AML-193 (cell line): ENCODE results near the gene SEC22A.

ENCODE experiments used
- DNase-seq, 2 experiments: peaks; one replicate each; lab custom pipeline; 2025; lab: John Stamatoyannopoulos, UW

Gene SEC22A

DNA sequence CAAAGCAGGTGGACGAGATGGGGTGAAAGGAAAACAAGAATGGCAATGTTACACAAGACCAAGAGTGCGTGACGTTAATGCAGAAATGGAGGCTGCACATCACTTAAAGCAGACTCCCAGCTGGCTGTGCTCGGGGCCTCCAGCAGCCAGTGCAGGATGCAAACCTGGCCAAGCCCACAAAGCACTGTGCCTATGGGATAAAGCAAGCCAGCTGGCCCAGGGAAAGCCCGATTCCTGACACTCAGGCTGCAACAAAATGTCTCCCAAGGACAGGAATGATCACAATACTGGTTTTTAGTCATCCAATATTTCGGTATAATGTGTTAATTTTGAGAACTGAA is 86.2 kb downstream of the SEC22A start:
- DNase-seq, result no peak

- no peak for DNase-seq
Observed at GRCh38 chr3:123289391-123290106, 87.8 kb downstream of the SEC22A start.

DNA sequence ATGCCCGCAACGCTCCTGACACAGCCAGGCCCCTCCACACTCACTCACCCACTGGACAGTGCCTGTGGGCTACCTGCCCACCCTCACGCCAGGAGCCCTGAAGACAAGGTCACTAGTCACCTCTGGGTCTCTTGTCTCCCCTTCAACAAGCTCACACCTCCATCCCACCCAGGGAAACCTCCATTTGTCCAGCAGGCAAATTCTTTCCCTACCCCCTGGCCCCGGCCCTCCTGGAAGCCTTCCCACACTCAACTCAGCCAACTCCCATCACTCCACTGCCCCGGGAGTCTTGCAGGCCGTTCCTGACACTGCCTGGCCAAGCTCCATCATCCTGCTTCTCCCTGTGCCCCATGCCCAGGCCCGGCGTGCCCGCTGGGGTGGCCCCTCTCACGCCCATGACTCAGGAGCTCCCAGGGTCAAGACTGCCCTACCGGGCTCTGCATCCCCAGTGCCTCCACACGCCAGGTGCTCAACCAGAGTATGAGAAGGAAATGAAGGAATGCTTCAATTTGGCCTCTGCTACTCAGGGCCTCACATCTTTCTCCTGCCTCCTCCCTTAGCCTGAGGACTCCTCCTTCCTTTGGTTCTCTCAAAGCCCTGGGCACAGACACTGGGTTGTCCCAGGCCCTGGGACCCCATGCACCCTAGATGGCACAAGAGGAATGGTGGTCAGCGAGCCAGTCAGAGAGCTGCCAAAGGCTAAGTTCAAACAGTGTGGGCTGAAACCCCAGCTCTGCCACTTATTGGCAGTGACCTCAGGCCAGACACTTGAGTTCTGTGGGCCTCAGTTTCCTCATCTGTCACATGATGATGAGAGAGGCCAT is 88.6 kb downstream of the SEC22A start:
- no peak for DNase-seq

- DNase-seq, result no peak
Observed at GRCh38 chr3:123290962-123291361, 89.2 kb downstream of the SEC22A start.

DNA sequence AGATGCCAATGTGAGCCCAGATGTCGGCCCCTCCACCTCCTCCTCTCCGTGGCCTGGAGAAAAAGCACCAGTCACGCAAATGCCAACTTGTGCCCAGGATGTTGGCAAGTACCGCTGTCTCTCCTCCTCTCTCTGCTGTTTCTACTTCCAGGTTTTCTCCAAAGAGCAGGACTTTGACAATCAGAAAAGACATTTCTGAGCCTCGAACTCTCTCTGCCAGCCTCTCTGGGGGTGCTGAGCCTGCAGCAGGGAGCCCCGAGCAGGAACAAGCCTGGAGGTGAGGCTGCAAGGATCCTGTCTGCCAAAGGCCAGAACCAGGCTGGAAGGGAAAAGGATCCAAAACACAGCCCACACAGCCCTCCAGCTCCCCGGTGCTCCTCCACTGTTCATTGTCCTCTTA is 89.7 kb downstream of the SEC22A start:
- DNase-seq, result no peak

DNA sequence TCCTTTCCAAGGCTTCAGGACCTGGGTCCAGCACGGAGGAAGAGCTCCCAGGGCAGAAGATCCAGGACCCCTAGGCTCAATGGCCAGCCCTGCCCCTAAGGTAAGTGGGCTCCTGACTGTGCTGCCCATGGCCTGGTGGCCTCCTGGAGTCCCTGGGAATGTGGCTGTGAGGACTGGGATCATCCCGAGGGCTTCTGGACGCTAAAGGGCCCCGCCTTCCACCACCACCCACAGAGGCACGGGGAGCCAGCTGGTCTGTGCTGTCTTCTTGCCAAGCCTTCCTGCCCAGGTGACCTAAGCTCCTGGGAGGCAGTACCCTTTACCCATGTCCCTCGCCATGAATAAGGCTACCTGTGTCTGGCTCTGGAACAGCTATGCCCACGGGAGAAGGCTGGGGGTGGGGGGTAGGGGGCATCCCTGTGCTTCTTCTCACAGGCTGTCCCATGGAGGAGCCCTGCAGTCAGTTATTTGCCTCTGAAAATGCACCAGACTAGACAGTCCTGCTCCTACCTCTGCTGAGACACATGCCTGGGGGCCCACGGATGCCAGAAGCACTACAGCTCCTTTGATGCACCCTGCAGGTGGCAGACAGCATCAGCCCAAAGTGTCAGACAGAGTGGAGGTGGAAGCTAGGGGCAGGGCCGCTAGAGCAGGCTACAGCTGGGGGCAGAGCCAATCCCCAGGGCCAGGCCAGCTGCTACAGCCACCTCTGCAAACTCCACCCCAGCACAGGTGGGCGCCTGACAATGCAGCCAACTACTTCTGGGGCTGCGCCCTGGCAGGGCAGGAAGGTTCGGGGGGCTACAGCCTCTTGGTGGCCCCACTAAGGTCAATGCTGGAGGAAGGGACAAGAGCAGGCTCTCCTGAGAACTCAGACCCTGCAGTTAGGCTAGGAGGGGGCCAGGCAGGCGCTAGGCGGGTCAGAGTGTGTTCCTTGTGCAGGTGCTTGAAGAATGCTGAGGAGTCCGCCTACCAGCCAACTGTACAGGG is 90.9 kb downstream of the SEC22A start:
- DNase-seq, result no peak

DNA sequence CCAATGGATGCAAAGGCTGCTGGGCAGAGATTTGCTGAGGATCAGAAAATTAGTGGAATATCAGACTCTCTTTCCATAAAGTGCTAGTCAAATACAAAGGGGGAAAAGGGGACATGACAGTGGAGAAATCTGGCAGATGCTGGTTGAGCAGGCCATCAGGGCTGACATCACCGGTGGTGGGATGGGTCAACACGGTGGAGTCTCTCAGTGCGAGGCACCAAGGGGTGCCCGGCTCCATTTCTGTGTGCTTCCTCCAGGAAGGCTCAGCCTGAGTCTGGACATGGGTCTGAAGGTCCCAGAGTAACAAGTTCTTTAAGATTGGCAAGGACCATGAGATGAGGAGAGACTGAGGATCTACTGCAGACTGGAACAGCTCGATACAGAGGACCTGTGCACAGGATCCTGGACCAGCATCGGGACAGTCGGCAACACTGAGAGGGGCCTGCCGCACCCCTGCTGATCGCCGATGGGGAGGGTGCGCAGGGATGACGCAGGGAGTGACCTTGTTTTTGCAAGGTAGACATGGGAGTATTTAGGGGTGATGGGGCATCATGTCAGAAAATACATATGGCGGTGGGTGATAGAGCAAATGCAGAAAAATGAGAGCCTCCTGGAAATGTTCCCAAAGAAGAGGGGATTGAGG is 92.7 kb downstream of the SEC22A start:
- DNase-seq, result no peak

DNA sequence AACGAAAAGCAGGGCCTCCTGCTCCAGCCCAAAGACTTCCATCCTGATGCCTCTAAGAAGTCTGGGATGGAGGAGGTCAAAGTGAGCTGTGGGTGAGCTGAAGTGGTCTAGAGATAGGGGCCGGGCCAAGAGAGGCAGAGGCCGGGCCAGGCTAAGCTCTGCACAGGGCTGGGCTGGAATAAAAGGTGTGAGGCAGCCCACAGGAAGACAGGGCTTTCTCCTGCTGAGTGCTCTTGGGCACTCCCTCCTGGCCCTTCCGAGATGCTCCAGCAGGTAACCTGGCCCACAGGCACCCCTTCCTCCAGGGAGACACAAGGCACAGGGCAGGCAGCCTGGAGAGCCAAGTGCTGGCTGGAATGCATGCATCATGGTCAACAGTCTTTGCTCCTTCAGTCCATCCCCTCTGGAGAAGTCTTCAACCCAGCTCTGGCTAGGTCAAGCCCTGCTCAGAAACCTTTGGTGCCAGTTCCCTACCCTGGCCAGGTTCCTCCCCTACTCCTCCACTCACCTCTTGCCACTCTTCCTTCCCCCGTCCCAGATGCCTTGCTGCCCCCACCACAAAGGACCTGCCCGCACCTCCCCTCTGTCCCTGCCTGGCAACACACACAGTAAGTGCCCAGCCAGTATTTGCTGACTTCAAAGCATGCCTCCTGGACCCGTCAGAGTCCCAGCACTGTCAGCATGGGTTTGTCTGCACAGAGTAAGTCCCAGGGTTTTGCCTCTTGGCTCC is 93.6 kb downstream of the SEC22A start:
- DNase-seq, result no peak

- DNase-seq, result no peak
Observed at GRCh38 chr3:123295901-123296250, 94.1 kb downstream of the SEC22A start.

DNA sequence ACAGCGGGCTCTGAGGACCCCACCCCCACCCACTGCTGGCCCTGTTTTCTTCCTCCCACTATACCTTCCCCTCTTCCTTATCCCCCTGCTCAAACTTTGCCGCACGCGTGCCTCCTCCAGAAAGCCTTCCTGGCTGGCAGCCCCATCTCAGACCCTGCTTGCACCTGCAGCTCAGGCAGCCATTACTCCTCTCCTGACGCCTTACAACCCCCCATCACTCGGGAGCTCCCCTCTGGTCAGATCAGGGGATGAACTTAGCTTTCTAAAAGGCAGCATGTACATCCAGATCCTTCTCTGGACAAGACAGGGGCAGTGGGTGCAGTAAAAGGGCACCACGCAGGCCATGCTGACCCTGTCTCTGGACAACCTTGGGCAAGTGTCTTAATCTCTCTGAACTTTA is 94.5 kb downstream of the SEC22A start:
- DNase-seq, result no peak

GRCh38 chr3:123296836-123297626 is 95.3 kb downstream of the SEC22A start:
- no peak for DNase-seq

- no peak for DNase-seq
Observed at GRCh38 chr3:123297627-123297899, 95.8 kb downstream of the SEC22A start.

GRCh38 chr3:123298903-123299302 is 97.2 kb downstream of the SEC22A start:
- peak in 1 of 2 experiments; percentile 3 for DNase-seq

DNA sequence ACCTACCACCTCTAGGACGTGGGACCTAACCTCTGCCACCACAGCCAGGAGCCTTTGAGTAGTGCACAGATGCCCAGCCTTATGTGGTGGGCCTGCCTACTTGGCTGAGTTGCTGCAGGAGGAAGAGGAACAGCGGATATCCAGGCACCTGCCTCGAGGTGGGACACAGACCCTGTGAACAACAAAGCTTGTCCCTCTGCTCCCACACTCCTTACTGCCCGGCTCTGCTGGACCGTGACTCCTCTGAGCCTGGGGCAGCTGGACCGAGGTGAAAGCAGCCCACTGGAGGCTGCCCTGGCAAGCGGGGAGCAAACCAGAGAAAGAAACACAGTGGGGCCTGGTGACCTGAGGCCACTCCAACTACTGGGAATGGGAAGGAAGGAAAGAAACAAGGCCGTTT is 97.8 kb downstream of the SEC22A start:
- DNase-seq, result no peak

- DNase-seq, result no peak
Observed at GRCh38 chr3:123300056-123300455, 98.3 kb downstream of the SEC22A start.

DNA sequence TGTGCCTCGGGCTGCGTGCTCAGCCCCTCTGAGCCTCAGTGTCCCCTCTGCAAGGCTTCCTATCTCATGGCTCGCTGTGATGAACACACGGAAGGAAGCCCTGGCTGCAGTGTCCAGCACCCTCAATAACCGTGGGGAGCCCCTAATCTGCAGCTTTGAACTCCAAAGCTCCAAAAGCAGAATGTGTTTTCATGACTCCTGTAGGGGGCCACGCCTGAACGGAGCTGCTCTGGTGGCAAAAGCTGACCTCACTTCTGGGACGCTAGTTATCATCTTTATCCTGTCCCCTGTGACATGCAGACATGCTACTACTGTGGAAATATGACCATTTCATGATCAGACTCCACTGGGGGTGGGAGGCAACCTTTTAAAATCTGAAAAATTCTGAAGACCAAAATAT is 98.8 kb downstream of the SEC22A start:
- DNase-seq, result no peak

DNA sequence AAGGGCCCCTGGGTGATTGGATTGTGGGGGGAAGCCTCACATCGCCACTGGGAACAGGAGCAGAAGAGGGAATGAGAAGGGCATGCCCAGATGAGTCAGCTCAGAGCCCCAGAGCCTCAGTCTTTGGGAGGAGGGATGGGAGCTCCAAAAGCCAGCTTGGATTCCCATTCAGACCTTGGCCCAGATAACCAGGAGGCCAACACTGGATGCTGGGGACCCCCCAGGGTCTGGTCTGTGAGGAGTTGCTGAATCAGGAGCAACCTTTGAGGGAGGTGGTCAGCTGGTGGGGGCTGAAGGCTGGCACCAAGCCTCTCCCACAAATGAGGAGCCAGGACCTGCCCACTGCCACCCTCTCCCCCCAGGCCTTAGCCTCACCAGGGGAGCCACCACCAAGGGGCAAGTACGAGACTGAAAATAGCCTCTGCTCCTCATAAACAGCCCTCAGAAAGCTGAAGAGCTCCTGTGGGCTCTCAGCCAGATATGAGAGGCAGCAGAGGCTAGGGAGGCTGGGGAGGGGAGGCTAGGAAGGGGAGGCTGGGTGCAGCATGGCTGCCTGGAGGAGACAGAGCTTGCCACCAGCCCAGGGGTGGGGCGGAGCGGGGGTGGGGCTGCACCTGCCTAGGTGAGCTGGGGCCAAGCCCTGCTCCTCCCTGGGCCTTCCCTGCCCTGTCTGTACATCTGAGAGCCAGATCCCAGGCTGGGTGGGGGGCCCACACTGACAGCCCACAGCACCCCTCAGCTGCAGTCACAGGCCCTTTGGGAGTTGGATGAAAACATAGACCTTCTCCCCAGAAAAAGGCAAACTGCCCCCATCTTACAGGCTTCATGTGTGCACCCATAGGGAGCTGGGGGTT is 99.8 kb downstream of the SEC22A start:
- DNase-seq, result no peak

DNA sequence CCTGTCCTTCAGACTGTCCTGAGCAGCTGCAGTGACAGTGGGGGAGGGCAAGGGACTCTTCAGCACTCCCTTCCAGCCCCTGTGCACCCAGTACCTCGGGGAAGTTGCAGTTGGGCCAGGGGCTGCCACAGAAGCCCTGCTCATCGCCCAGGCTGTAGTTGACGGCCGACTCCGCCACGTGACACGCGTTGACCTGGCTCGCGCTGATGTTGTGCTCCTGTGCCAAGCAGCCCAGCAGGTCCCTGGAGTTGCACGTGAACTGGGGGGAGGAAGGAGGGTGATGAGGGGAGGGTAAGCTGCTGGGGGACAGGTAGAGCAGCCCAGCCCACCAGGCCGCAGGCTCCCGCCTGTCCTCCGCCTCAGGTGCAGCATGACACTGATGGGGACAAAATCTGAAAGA is 101.2 kb downstream of the SEC22A start:
- no peak for DNase-seq

GRCh38 chr3:123303976-123304560 is 102.3 kb downstream of the SEC22A start:
- no peak for DNase-seq
